ENCODE results near the gene VCAN.

The VCAN gene

GRCh38 chr5:83498585-83498984 lies 27.0 kb downstream of the VCAN start:
- DNase-seq: no peak

- DNase-seq: no peak
Measured at GRCh38 chr5:83503662-83504061, 32.1 kb downstream of the VCAN start.

DNA sequence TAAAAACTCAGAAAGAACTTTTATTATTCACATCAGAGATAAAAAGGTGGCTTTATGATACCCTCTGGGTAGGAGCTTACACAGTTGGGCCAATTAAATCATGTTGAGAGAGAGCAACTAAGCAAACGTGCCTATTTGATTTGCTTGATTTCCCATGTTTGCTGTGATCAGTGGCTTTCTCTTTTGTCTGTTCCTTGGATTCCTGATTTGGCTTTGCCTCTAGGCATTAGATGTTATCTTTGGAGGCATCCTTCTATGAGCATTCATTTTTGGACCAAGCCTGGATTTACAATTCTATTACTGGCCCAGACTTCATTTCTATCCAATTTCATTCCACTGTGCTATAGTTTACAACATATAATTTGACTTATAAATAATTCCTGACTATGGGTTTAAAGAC lies 35.9 kb downstream of the VCAN start:
- DNase-seq: no peak

DNA sequence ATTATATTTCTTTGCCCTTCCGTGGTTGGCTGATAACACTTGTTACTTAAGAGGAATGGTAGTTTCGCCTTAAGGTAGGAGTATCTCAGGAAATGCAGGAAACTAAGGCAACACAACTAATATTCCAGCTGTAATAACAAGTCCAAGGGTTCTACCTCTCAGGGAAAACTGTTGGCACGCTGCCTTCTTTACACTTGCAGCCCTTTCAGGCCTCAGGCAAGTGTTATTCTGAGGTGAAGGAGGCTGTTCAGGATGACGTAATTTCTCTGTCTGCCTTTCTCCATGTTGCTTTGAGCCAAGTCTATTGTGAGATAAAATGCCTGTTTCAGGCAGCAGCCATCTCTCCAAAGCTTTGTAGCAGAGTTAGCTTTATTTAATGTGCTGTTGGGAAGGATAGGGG lies 38.0 kb downstream of the VCAN start:
- DNase-seq: no peak

GRCh38 chr5:83510260-83510659 lies 38.7 kb downstream of the VCAN start:
- DNase-seq: no peak

- no peak for DNase-seq
Measured at GRCh38 chr5:83512061-83512745, 40.7 kb downstream of the VCAN start.

DNA sequence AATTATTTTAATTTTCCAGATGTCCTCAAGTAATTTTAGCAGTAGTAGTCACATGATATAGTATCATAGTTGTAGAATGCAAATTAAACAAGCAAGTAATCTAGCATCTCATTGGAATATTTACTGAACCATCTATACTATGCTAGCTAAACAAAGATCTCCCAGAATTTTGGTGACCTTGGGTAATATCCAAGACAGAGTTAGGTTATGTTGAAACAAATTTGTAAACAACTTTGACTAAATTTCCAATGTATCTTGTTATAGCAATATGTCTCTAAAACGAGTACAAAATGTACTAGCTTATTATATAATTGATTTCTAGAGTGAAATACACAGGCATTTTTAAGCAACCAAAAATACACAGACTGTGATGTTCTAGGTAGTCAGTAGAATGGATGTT lies 41.5 kb downstream of the VCAN start:
- no peak for DNase-seq

- DNase-seq: no peak
Measured at GRCh38 chr5:83513491-83513890, 41.9 kb downstream of the VCAN start.

- no peak for DNase-seq
Measured at GRCh38 chr5:83516377-83516776, 44.8 kb downstream of the VCAN start.

- no peak for DNase-seq
Measured at GRCh38 chr5:83517072-83517687, 45.6 kb downstream of the VCAN start.

GRCh38 chr5:83517688-83518085 lies 46.1 kb downstream of the VCAN start:
- DNase-seq: no peak

GRCh38 chr5:83518319-83519061 lies 46.9 kb downstream of the VCAN start:
- DNase-seq: no peak

GRCh38 chr5:83522446-83522845 lies 50.9 kb downstream of the VCAN start:
- DNase-seq: no peak

DNA sequence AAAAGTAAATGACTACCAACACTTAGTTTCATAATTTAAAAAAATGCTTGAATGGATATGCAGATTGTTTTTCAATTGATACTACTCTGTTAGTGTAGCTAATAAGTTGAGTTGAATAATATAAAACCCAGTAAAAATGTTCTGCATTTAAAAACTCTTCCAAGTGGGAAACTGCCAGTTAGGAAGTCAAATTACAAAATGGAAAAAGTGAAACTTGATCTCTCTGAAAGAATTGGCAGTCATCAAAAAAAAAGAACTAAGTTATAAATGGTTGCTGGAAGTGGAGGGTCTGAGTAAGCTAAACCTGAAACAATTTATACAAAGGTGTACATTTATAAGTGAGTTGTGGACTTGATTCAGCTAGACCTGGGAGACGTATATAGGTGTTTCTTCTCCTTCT lies 52.4 kb downstream of the VCAN start:
- DNase-seq: no peak

- DNase-seq: no peak
Measured at GRCh38 chr5:83524345-83524744, 52.8 kb downstream of the VCAN start.

- no peak for DNase-seq
Measured at GRCh38 chr5:83524991-83525390, 53.4 kb downstream of the VCAN start.

- no peak for DNase-seq
Measured at GRCh38 chr5:83526289-83526688, 54.7 kb downstream of the VCAN start.

GRCh38 chr5:83527221-83527620 lies 55.7 kb downstream of the VCAN start:
- DNase-seq: no peak

- no peak for DNase-seq
Measured at GRCh38 chr5:83527722-83528438, 56.3 kb downstream of the VCAN start.

DNA sequence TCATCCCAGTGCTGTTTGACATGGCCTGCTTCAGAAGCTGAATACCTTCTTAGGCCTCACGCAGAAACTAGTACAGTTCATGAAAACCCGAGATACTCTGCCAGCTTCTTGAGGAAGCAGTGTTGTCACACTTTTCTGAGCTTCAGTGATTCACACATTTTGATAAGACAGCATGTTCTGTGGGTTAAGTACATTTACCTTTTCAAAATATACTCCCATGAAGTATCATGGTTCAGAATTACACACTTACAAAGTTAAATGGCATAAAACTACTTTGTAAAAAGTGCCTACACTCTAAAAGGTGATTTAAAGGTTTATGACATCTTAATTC lies 56.9 kb downstream of the VCAN start:
- no peak for DNase-seq

DNA sequence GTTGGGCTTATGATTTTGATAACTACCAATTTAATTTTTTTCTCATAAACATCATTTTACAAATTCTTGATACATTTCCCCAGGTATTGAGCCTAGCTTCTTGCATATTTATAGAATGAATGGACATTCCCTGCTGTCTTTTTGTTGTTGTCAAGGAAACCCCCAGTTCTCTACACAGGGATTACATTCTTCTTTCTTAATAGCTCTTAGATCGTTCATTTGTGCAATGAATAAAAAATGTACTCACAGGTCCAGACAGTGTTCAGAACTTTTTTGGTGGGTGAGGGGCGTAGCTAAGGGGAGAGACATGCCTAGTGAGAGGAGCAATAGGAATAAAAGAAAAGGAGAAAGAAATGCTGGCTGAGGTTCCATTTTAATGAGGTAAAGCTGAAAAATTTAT lies 58.6 kb downstream of the VCAN start:
- DNase-seq: no peak

- DNase-seq: no peak
Measured at GRCh38 chr5:83531661-83532060, 60.1 kb downstream of the VCAN start.

- DNase-seq: no peak
Measured at GRCh38 chr5:83538786-83539462, 67.4 kb downstream of the VCAN start.
